GM12878 (cell line): Measurements from ENCODE around the gene ADK. TPM values are rescaled to one million over a fixed set of nuclear protein-coding genes. Genes with fewer than 3 reads are reported as not detected.

Experiments
- ATAC-seq: fragments of 200-7000 bp; cut with Tn5 transposase; 3 replicates; pipeline ENCODE4 v1.9.1; 2020; ENCODE audit warnings: mild to moderate bottlenecking, moderate library complexity
- BruUV-seq: library from RNA; stranded (reverse); fragments of 400-500 nt; replicated peaks from 2 replicates; lab custom pipeline; 2021; lab: Mats Ljungman, UMichigan
- CTCF ChIA-PET: fragments of 300-600 bp; sonication (Branson Sonifier 250); formaldehyde crosslinking; extraction: SDS; loops from one replicate; lab custom pipeline; 2021; ENCODE audit warnings: inconsistent platforms; lab: Yijun Ruan, JAX
- POLR2A ChIA-PET: fragments of 350-600 bp; formaldehyde crosslinking; extraction: SDS; loops from one replicate; lab custom pipeline; 2021; ENCODE audit warnings: inconsistent platforms; lab: Charles Lee
- RAD21 ChIA-PET: fragments of 300-600 bp; sonication (Branson Sonifier 250); formaldehyde crosslinking; loops from one replicate; lab custom pipeline; 2023; ENCODE audit warnings: antibody characterized with exemption; ENCODE audit not compliant: unreplicated experiment; lab: Charles Lee
- SMC1A ChIA-PET: fragments of 300-600 bp; sonication (Branson Sonifier 250); formaldehyde crosslinking; loops from one replicate; lab custom pipeline; 2023; ENCODE audit not compliant: unreplicated experiment, uncharacterized antibody; lab: Charles Lee
- DNase-seq: peaks from one replicate; pipeline ENCODE4 v3.0.0-alpha.2; 2011; ENCODE audit warnings: low read depth, low spot score
- FAIRE-seq: peaks from 3 replicates; lab custom pipeline; 2011; peaks lifted over from hg19 to GRCh38; lab: Jason Lieb, UNC
- H2AFZ ChIP-seq: 2 replicates; pipeline ENCODE4 v1.6.0; 2011; ENCODE audit warnings: low read depth, low read length, control low read depth; ENCODE audit not compliant: control insufficient read depth
- H3K27ac ChIP-seq: 2 replicates; pipeline ENCODE4 v1.5.1; 2011; ENCODE audit warnings: control low read depth; ENCODE audit not compliant: control insufficient read depth, insufficient read depth
- H3K27me3 ChIP-seq, 2 experiments: replicated peaks in 1 of 2; 2 replicates each; pipeline versions ENCODE4 v1.6.0 to v1.6.1; 2011; ENCODE audit warnings: low read length in 1 of 2; ENCODE audit not compliant: control insufficient read depth in 2 of 2, insufficient read depth in 2 of 2
- H3K36me3 ChIP-seq, 2 experiments: 2 replicates each; pipeline ENCODE4 v1.5.1; 2011; ENCODE audit warnings: low read length in 1 of 2; ENCODE audit not compliant: control insufficient read depth in 2 of 2, insufficient read depth in 2 of 2
- H3K4me1 ChIP-seq: 2 replicates; pipeline ENCODE4 v1.6.1; 2011; ENCODE audit warnings: mild to moderate bottlenecking, low read length, moderate library complexity, mixed read lengths; ENCODE audit not compliant: control insufficient read depth, insufficient read depth
- H3K4me2 ChIP-seq: 2 replicates; pipeline ENCODE4 v1.6.0; 2011; ENCODE audit warnings: control low read depth; ENCODE audit not compliant: control insufficient read depth, insufficient read depth
- H3K4me3 ChIP-seq: fragments of 200-600 bp; sonication (generic); 2 replicates; pipeline ENCODE4 v1.5.1; 2016
- H3K79me2 ChIP-seq: 2 replicates; pipeline ENCODE4 v1.6.0; 2011; ENCODE audit warnings: low read length; ENCODE audit not compliant: control insufficient read depth, insufficient read depth
- H3K9ac ChIP-seq: 2 replicates; pipeline ENCODE4 v1.8.0; 2011; ENCODE audit warnings: low read length, control low read depth, mixed read lengths; ENCODE audit not compliant: control insufficient read depth, insufficient read depth
- H3K9me3 ChIP-seq: replicated peaks from 3 replicates; pipeline ENCODE4 v1.5.1; 2011; ENCODE audit warnings: mild to moderate bottlenecking, low read length; ENCODE audit not compliant: control insufficient read depth, insufficient read depth
- H4K20me1 ChIP-seq: 2 replicates; pipeline ENCODE4 v1.6.0; 2011; ENCODE audit not compliant: control insufficient read depth, insufficient read depth
- CREM ChIP-seq: IDR thresholded peaks from 2 replicates; pipeline ENCODE4 v1.6.1; 2014; ENCODE audit warnings: antibody characterized with exemption, low read depth
- EGR1 ChIP-seq, 2 experiments: IDR thresholded peaks; 1 replicate in 1 of 2; 2 replicates in 1 of 2; pipeline ENCODE4 v1.6.1; 2011 to 2012; ENCODE audit warnings: low read depth in 2 of 2, low read length in 2 of 2, borderline replicate concordance in 1 of 2, mild to moderate bottlenecking in 1 of 2, moderate library complexity in 1 of 2
- HCFC1 ChIP-seq: fragments of 150-350 bp; IDR thresholded peaks from 2 replicates; pipeline ENCODE4 v1.6.1; 2014; ENCODE audit warnings: low read length
- NFYA ChIP-seq: IDR thresholded peaks from 2 replicates; pipeline ENCODE4 v1.6.1; 2011; ENCODE audit warnings: low read depth, mild to moderate bottlenecking, low read length, improper control_type of control experiment, borderline replicate concordance
- RAD51 ChIP-seq: fragments of 450-650 bp; IDR thresholded peaks from 2 replicates; pipeline ENCODE4 v1.6.1; 2016; ENCODE audit warnings: moderate library complexity, mild to moderate bottlenecking, inconsistent platforms
- SP1 ChIP-seq: IDR thresholded peaks from one replicate; pipeline ENCODE4 v1.6.1; 2011; ENCODE audit warnings: low read depth, low read length
- TAF1 ChIP-seq: IDR thresholded peaks from 2 replicates; pipeline ENCODE4 v1.6.1; 2011; ENCODE audit warnings: mild to moderate bottlenecking, low read depth, low read length, borderline replicate concordance
- ZNF217 ChIP-seq: fragments of 450-650 bp; IDR thresholded peaks from 2 replicates; pipeline ENCODE4 v1.6.1; 2017; ENCODE audit warnings: antibody characterized with exemption, mild to moderate bottlenecking
- ZNF592 ChIP-seq: fragments of 450-650 bp; IDR thresholded peaks from 2 replicates; pipeline ENCODE4 v1.6.1; 2017; ENCODE audit warnings: mild to moderate bottlenecking, moderate library complexity
- WGBS: methylation state at CpG from one replicate; pipeline ENCODE4 v1.1.6; 2016; ENCODE audit warnings: low lambda C conversion rate; ENCODE audit not compliant: insufficient replicate concordance, insufficient coverage; ENCODE audit errors: missing lambda C conversion rate; 5-methylcytosine and 5-hydroxymethylcytosine counted together
- in situ Hi-C: fragments of 300-500 bp; cut with MboI; formaldehyde crosslinking; loops from 9 replicates; pipeline ENCODE4 v1.14.3; 2018; ENCODE audit warnings: mixed read lengths
- intact Hi-C: fragments of 100-400 bp; cut with micrococcal nuclease; formaldehyde crosslinking; loops from one replicate; pipeline ENCODE4 v1.14.2; 2022; ENCODE audit not compliant: unreplicated experiment
- polyA plus RNA-seq, 11 experiments: library from polyadenylated mRNA; depleted of rRNA in 4 of 11; unstranded in 6 of 11; stranded (reverse) in 5 of 11; fragments of >200 nt; fragmentation: Nextera tagmentation in 4 of 11; fragmentation: Illumina TruSeq in 1 of 11; extraction: Ambion mirVana in 4 of 11; extraction: Trizol in 1 of 11; gene quantifications; 1 replicate in 1 of 11; 2 replicates in 10 of 11; pipeline versions ENCODE4 v1.2.1 to v1.2.3, GENCODE V29; 2011 to 2016; ENCODE audit warnings: inconsistent platforms in 2 of 11, missing spikeins in 2 of 11, low read depth in 1 of 11
- total RNA-seq, 4 experiments: library from RNA; depleted of rRNA in 3 of 4; stranded (reverse); fragments of >200 nt in 3 of 4; fragmentation: Illumina TruSeq in 1 of 4; extraction: Trizol in 1 of 4; gene quantifications; 2 replicates each; pipeline versions ENCODE4 v1.2.1 to v1.2.3, GENCODE V29; 2013 to 2021

Gene ADK
- total and polyA plus RNA-seq, 10 of the 15 experiments (the other 5 are each of a cell fraction or from before 2014, with no cell fraction given): 42.0 to 151 (median 81.6) TPM

DNA sequence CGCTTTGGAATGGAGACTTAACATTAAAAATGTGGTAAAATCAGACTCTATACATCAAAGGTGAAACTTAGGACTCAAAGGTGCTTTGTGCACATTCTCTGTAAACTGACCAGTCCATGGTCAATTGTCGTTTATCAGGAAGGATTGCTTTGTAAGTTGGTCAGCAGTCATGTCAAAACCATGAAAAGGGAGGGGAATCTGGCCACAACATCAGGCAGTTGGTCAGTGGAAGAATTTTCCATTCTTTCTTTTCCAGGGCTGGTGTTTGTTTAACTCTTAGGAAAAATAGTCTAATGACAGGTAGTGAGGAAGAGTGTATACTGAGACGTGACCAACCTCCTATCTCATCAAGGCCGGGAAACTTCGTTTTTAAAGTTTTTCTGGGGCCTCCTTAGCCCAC lies 226.5 kb downstream of the ADK start (continued):
- TF ChIP-seq EGR1 (IDR thresholded peaks at IDR 0.05; ENCODE audit: borderline replicate concordance in 1 of 2, low read depth in 2 of 2, low read length in 2 of 2): no peak
- TF ChIP-seq TAF1: no peak
- no peak for TF ChIP-seq RAD51

GRCh38 chr10:74379474-74379873 lies 228.5 kb downstream of the ADK start:
- FAIRE-seq: no peak
- no peak for DNase-seq
- Histone ChIP-seq H4K20me1 (no peaks in the 10 kb centered on the region), H3K4me2 (no peak overlapping the region), H3K9ac (no peak overlapping the region), H2AFZ (no peak overlapping the region), H3K27ac (no peak overlapping the region), H3K79me2 (no peaks in the 10 kb centered on the region), H3K27me3 (no peaks in the 10 kb centered on the region), H3K9me3 (peaks cover 2% of the 10 kb centered on the region), H3K4me3 (no peak overlapping the region), H3K36me3 (no peaks in the 10 kb centered on the region; a peak in 1 of 4 replicates), H3K4me1 (peaks cover 5% of the 10 kb centered on the region)
- no peak for TF ChIP-seq SP1
- no peak for TF ChIP-seq HCFC1
- TF ChIP-seq NFYA: no peak
- no peak for TF ChIP-seq ZNF217
- TF ChIP-seq ZNF592: no peak
- no peak for TF ChIP-seq CREM
- SMC1A ChIA-PET: interaction anchor here (0.7 to 1.0 kb wide), 2 partner anchors 13 to 73 kb away, joined by 3 to 6 read pairs; no protein-coding TSS in a partner anchor
- ATAC-seq: peak; percentile 31; the same call in 2 of the 3 replicates
- POLR2A ChIA-PET: no interaction called here
- CTCF ChIA-PET: interaction anchor here (0.5 to 1.2 kb wide), 2 partner anchors 14 to 217 kb away, joined by 3 read pairs; no protein-coding TSS in a partner anchor
- intact Hi-C loops (no loop called here), in situ Hi-C loops (no loop called here)
- BruUV-seq: no TSS peak
- WGBS: 53% methylated on average over 3 of the region's 3 CpGs
- RAD21 ChIA-PET: no interaction called here
